HG02870 (cell line): ENCODE results near the gene MRPL52.

Experiments
- ATAC-seq: cut with Tn5 transposase; IDR thresholded peaks from one replicate; pipeline ENCODE4 v1.9.1; 2021; ENCODE audit warnings: mild to moderate bottlenecking, moderate library complexity; ENCODE audit not compliant: unreplicated experiment

MRPL52 gene

GRCh38 chr14:22878271-22879246, 48.9 kb downstream of the MRPL52 start:
- ATAC-seq = no peak

DNA sequence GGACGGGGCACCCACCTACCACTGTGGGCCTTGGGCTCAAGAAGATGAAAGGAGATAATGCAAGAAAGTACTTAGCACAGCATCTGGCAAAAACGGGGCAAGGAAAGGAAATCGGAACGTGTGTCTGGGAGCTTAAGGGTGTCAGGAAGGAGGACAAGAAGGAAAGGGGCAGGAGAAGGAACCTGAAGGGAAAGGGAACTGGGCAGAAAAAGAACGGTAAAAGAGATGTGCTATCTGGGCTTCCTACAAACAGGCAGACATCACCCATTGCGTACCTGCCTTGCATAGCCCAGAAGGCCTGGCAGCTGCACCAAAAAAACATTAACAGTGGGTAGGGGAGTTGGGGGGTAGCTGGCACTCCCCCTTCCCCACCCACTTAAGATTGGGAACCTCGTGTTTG, 52.4 kb downstream of the MRPL52 start:
- no peak for ATAC-seq

DNA sequence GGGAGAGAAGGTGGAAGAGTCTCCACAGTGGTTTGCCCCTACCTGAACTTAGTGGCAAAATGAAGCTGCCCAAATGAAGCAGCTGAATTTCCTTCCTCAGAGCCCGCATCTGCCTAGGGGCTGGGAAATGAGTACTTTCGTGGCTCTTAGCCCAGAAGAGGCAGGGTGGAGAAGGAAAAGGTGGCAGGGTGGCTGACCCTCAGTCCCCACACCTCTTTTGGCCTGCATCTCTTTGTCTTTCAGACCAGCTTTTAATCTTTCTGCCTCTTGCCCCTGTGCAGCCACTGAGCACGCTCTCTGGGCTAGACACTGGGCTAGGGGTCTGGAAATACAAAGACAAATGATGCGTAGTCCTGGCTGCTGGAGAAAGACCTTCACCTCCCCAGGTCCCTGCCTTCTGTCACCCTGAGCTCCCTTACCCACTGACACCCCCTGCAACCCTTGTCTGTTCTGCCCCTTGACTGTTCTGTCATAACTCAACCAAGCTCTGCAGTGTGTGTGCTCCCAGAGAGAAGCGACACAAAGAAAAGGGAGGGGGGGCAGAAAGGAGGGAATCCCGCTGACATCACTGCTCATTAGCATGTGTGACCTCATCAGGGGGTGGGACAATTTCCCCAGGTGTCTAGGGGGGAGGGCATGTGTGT, 53.0 kb downstream of the MRPL52 start:
- ATAC-seq = no peak

GRCh38 chr14:22883173-22883976, 53.7 kb downstream of the MRPL52 start, which contains the start of gene REM2:
TSS of gene REM2 (plus strand) at chr14:22883222. CDS start at chr14:22883288, 66 bp downstream.
- ATAC-seq = no peak

DNA sequence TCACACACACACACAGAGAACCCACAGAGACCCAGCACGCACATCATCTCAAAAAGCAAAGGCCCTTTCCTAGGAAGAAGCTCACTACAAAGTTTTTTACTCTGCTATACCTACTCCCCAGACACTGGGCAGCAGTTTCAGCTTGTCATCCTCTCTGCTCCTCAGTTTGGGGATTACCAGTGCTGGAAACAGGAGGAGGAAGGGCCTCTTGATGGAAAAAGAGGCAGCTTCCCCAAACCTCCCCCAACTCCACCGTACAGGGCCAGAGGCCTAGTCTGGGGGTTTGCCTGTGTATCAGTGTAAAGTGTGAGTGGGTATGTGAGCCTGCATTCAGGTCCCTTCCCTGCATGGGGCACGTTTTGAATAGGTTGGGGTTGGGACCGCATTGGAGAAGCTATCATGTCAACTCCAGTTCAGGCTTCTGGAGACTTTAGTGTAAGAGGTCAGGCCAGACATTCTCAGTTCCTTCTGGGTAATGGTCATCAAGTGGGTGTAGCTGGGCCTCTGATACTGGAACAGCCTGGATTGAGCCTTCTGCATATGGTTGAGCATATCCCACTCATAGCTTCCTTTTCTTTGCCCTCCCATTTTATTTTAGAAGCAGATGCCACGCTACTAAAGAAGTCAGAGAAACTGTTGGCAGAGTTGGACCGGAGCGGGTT, 54.5 kb downstream of the MRPL52 start:
- ATAC-seq = no peak
